ENCODE measurements around the gene PPFIBP1. TPM values are rescaled to one million over a fixed set of nuclear protein-coding genes. Genes with fewer than 3 reads are reported as not detected.

PPFIBP1 gene
- total and polyA plus RNA-seq, 2 donors (not counting 1 experiment from before 2014, with no cell fraction given), result 3.3 to 15.0 TPM

DNA sequence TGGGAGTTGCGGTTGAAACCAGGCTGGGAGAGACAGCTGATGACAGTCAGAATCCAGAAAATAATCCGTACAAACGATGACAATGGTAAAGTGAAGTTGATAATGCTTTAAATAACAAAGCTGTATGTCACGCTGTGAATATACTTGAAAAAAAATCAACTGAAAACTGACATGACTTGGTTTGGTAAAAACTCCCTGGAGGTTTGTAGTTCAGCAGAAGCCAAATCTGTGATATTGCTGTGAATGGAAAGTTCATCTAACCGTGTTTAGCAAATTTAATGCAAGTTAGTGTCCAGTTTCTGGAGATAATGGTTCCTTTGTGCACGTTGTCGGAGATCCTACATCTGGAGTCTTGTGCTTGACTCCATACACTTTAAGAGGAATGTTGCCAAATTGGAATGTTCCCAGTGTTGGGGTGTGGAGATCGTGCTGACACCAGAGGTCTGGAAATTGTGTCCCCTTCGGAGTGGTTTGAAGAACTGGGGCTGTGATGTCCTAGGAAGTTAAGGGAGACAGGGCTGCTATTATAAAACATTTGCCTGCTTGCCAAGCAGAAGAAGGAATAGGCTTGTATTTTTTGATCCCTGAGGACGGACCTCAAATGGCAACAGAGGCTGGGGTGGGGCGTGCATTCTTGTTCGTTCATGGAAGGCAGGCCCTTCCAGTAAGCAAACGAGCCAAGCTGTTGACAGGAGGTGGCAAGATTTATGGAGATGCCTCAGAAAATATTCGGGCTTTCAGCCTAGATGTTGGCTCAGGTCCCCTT, 30.6 kb downstream of the PPFIBP1 start:
- Mint-ChIP-seq H3K4me1 (peaks cover 33% of the 10 kb centered on the region), H3K27ac (no peak overlapping the region), H3K9me3 (ENCODE audit: insufficient read depth) (no peaks in the 10 kb centered on the region), H3K27me3 (peaks cover 4% of the 10 kb centered on the region), H3K4me3 (no peak overlapping the region)
- CTCF ChIA-PET, result no interaction called here
- Histone ChIP-seq H3K27me3 (replicated peaks in 1 of 4; ENCODE audit: control extremely low read depth in 1 of 4, control insufficient read depth in 3 of 4, insufficient read depth in 4 of 4, low read length in 3 of 4) (no peaks in the 10 kb centered on the region), H3K9ac (ENCODE audit: low read length) (no peak overlapping the region), H3K9me3 (ENCODE audit: control extremely low read depth in 1 of 3, control insufficient read depth in 2 of 3, insufficient read depth in 1 of 3, low read length in 2 of 3) (no peaks in the 10 kb centered on the region), H3K4me2 (replicated peaks; ENCODE audit: low read depth, low read length, poor library complexity, severe bottlenecking) (peak overlapping the region; percentile 50), H3K79me2 (ENCODE audit: control insufficient read depth, insufficient read depth, low read length) (peaks cover 14% of the 10 kb centered on the region), H3K36me3 (replicated peaks in 1 of 2; ENCODE audit: control extremely low read depth in 1 of 2, control insufficient read depth in 1 of 2, extremely low read depth in 1 of 2, insufficient read depth in 2 of 2, low read length in 1 of 2) (no peaks in the 10 kb centered on the region), H3K27ac (ENCODE audit: low read length in 2 of 2) (no peak overlapping the region), H3K4me3 (ENCODE audit: control extremely low read depth in 1 of 5, extremely low read depth in 1 of 5, insufficient read depth in 1 of 5, low read depth in 2 of 5, low read length in 4 of 5) (no peak overlapping the region), H2AFZ (ENCODE audit: insufficient read depth, low read depth, low read length, poor library complexity, severe bottlenecking) (peak overlapping the region; percentile 47), H4K20me1 (ENCODE audit: control insufficient read depth, insufficient read depth, low read length, poor library complexity, severe bottlenecking) (no peaks in the 10 kb centered on the region), H3K4me1 (ENCODE audit: control insufficient read depth in 2 of 2, insufficient read depth in 2 of 2, low read length in 2 of 2) (peaks cover 12 to 28% of the 10 kb centered on the region in 2 donors)
- intact Hi-C loops (cut with micrococcal nuclease), result no loop called here
- no peak for TF ChIP-seq EZH2 (IDR thresholded peaks at IDR 0.05; ENCODE audit: borderline replicate concordance, insufficient read depth, low read depth, low read length, poor library complexity, severe bottlenecking)
- TF ChIP-seq, protein P1, sequence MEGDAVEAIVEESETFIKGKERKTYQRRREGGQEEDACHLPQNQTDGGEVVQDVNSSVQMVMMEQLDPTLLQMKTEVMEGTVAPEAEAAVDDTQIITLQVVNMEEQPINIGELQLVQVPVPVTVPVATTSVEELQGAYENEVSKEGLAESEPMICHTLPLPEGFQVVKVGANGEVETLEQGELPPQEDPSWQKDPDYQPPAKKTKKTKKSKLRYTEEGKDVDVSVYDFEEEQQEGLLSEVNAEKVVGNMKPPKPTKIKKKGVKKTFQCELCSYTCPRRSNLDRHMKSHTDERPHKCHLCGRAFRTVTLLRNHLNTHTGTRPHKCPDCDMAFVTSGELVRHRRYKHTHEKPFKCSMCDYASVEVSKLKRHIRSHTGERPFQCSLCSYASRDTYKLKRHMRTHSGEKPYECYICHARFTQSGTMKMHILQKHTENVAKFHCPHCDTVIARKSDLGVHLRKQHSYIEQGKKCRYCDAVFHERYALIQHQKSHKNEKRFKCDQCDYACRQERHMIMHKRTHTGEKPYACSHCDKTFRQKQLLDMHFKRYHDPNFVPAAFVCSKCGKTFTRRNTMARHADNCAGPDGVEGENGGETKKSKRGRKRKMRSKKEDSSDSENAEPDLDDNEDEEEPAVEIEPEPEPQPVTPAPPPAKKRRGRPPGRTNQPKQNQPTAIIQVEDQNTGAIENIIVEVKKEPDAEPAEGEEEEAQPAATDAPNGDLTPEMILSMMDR (IDR thresholded peaks at IDR 0.05), result no peak
- ATAC-seq (ENCODE audit: low read depth) (no peak), DNase-seq (no peak)
- 47% methylated on average over 14 of the region's 14 CpGs for WGBS (ENCODE audit: insufficient coverage)
- POLR2A ChIA-PET, result no interaction called here

DNA sequence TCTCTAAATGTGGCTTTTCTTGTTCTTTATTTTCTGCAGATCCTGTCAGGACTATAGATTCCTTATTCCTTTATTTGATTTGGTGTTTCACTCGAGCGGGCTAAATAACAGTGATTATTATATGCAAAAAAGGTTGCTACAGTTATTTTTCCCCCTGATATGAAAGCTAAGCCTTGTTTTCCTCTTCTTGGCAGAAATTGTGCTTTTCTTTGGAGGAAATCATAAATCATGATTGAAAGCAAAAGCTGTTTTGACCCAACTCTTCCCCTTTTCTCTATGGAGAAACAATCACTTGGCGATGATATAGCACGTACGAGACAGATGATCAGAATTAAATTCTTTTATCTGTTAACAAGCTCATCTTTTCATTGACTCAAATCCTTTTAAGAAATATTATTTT, 31.4 kb downstream of the PPFIBP1 start:
- Histone ChIP-seq H3K4me1 (ENCODE audit: control insufficient read depth in 2 of 2, insufficient read depth in 2 of 2, low read length in 2 of 2) (peaks cover 7 to 22% of the 10 kb centered on the region in 2 donors), H3K4me2 (replicated peaks; ENCODE audit: low read depth, low read length, poor library complexity, severe bottlenecking) (peak overlapping the region; percentile 50), H3K4me3 (ENCODE audit: control extremely low read depth in 1 of 5, extremely low read depth in 1 of 5, insufficient read depth in 1 of 5, low read depth in 2 of 5, low read length in 4 of 5) (peak overlapping the region in 1 of 5 experiments; percentile 33), H3K9ac (ENCODE audit: low read length) (peak overlapping the region; percentile 24), H3K79me2 (ENCODE audit: control insufficient read depth, insufficient read depth, low read length) (peaks cover 14% of the 10 kb centered on the region), H3K27ac (ENCODE audit: low read length in 2 of 2) (no peak overlapping the region), H2AFZ (ENCODE audit: insufficient read depth, low read depth, low read length, poor library complexity, severe bottlenecking) (peak overlapping the region; percentile 47), H4K20me1 (ENCODE audit: control insufficient read depth, insufficient read depth, low read length, poor library complexity, severe bottlenecking) (no peaks in the 10 kb centered on the region), H3K9me3 (ENCODE audit: control extremely low read depth in 1 of 3, control insufficient read depth in 2 of 3, insufficient read depth in 1 of 3, low read length in 2 of 3) (no peaks in the 10 kb centered on the region), H3K36me3 (replicated peaks in 1 of 2; ENCODE audit: control extremely low read depth in 1 of 2, control insufficient read depth in 1 of 2, extremely low read depth in 1 of 2, insufficient read depth in 2 of 2, low read length in 1 of 2) (no peaks in the 10 kb centered on the region), H3K27me3 (replicated peaks in 1 of 4; ENCODE audit: control extremely low read depth in 1 of 4, control insufficient read depth in 3 of 4, insufficient read depth in 4 of 4, low read length in 3 of 4) (no peaks in the 10 kb centered on the region)
- Mint-ChIP-seq H3K27ac (no peak overlapping the region), H3K4me3 (peak overlapping the region; percentile 15), H3K27me3 (peaks cover 4% of the 10 kb centered on the region), H3K9me3 (ENCODE audit: insufficient read depth) (no peaks in the 10 kb centered on the region), H3K4me1 (peaks cover 30% of the 10 kb centered on the region)
- TF ChIP-seq, protein P1 (IDR thresholded peaks at IDR 0.05), result no peak
- TF ChIP-seq EZH2 (IDR thresholded peaks at IDR 0.05; ENCODE audit: borderline replicate concordance, insufficient read depth, low read depth, low read length, poor library complexity, severe bottlenecking), result no peak
- ChIA-PET CTCF (interaction anchor here (1.4 kb wide), 1 partner anchor 121 kb away, joined by 3 read pairs; no protein-coding TSS in a partner anchor), POLR2A (no interaction called here)
- no peak for ATAC-seq (ENCODE audit: low read depth)
- no CpG with 5 or more reads among the region's 5 CpGs for WGBS (ENCODE audit: insufficient coverage)
- intact Hi-C loops (cut with micrococcal nuclease), result no loop called here
- DNase-seq, result no peak
